Subcutaneous abdominal adipose tissue (tissue), 5 donors: ENCODE results near the gene STRAP.
A peak's percentile ranks its signal among the peaks of the same experiment; 100 is the strongest.

Source experiments
- H3K27ac ChIP-seq: one replicate; pipeline ENCODE4 v1.7.0; 2013; ENCODE audit warnings: low read depth, mild to moderate bottlenecking, inconsistent platforms, low read length, moderate library complexity
- H3K27me3 ChIP-seq, 5 donors: one replicate each; pipeline ENCODE4 v1.7.0; 2013; ENCODE audit warnings: low read length in 5 of 5, inconsistent platforms in 1 of 5; ENCODE audit not compliant: control insufficient read depth in 5 of 5, insufficient read depth in 4 of 5
- H3K36me3 ChIP-seq, 5 donors: one replicate each; pipeline ENCODE4 v1.7.0; 2013; ENCODE audit warnings: low read length in 5 of 5; ENCODE audit not compliant: control insufficient read depth in 5 of 5, insufficient read depth in 5 of 5
- H3K4me1 ChIP-seq, 5 donors: one replicate each; pipeline ENCODE4 v1.7.0; 2013; ENCODE audit warnings: low read length in 5 of 5, mild to moderate bottlenecking in 3 of 5, moderate library complexity in 1 of 5; ENCODE audit not compliant: control insufficient read depth in 5 of 5, insufficient read depth in 5 of 5
- H3K4me3 ChIP-seq, 5 donors: one replicate each; pipeline ENCODE4 v1.7.0; 2013; ENCODE audit warnings: low read length in 5 of 5, low read depth in 1 of 5
- H3K9ac ChIP-seq, 5 donors: one replicate each; pipeline ENCODE4 v1.7.0; 2013; ENCODE audit warnings: low read length in 5 of 5, mild to moderate bottlenecking in 4 of 5, moderate library complexity in 3 of 5
- H3K9me3 ChIP-seq, 5 donors: one replicate each; pipeline ENCODE4 v1.7.0; 2013; ENCODE audit warnings: low read length in 5 of 5; ENCODE audit not compliant: control insufficient read depth in 5 of 5
- donor health status: healthy.
- donor health status: healthy.
- donor health status: healthy.
- donor health status: healthy.
- donor health status: healthy.

Gene STRAP

DNA sequence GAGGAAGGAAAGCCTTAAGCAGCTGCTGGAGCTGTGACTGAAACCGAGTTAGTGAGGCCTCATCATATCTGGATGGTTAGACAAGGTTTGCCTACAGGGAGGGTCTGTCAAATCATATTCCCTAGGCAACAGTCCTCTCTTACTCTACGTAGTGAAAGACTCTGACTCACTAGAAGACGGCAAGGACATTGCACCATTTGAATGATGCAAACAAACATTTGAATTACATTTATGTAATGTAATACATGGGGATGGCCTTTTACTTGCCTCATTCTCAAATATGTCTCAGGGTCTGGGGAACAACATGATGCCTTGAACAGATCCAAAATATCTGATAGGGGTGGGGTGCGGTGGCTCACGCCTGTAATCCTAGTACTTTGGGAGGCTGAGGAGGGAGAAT is 29.8 kb upstream of the STRAP start:
- no peaks in the 10 kb centered on the region for H3K27me3 ChIP-seq
- no peaks in the 10 kb centered on the region for H3K36me3 ChIP-seq
- H3K9ac ChIP-seq: no peak overlapping the region
- peaks cover 0 to 17% (median 7%) of the 10 kb centered on the region in 5 donors for H3K4me1 ChIP-seq
- H3K9me3 ChIP-seq: no peaks in the 10 kb centered on the region
- no peak overlapping the region for H3K4me3 ChIP-seq
- H3K27ac ChIP-seq: no peak overlapping the region

DNA sequence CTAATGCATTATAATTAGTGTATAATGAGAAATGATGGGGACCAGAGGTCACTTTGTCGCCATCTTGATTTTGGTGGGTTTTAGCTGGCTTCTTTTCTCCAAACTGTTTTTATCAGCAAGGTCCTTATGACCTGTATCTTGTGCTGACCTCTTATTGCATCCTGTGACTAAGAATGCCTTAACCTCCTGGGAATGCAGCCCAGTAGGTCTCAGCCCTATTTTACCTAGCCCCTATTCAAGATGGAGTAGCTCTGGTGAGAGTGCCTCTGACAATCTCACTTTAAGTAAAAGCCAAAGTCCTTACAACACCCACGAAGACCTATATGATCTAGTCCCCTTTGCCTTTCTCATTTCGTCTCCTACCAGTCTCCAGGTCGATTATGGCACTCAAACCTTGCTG is 28.3 kb upstream of the STRAP start:
- Histone ChIP-seq H3K27me3 (no peaks in the 10 kb centered on the region), H3K36me3 (no peaks in the 10 kb centered on the region), H3K27ac (no peak overlapping the region), H3K9me3 (no peaks in the 10 kb centered on the region), H3K9ac (no peak overlapping the region), H3K4me1 (peaks cover 0 to 16% (median 7%) of the 10 kb centered on the region in 5 donors), H3K4me3 (no peak overlapping the region)

DNA sequence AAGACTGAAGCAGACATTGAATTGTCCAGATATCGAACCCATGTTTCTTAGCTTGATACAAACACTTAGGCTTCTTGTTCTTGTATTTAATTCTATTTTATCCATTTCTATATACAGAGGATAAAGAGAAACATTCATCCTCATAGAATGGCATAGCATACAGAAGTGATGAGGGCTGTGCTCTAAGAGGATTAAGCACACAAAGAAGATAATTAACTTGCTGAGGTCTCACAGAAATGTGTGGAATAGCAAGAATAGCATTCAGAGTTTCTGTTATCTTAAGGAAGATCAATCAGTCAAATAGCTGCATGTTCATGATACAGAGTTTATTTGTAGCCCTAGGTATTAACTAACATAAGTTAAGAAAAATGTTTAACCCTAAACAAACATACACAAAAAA is 27.3 kb upstream of the STRAP start:
- no peak overlapping the region for H3K4me3 ChIP-seq
- H3K9me3 ChIP-seq: no peaks in the 10 kb centered on the region
- H3K36me3 ChIP-seq: no peaks in the 10 kb centered on the region
- H3K27ac ChIP-seq: peak overlapping the region; percentile 55
- H3K9ac ChIP-seq: no peak overlapping the region
- no peaks in the 10 kb centered on the region for H3K27me3 ChIP-seq
- peaks cover 0 to 24% (median 12%) of the 10 kb centered on the region in 5 donors for H3K4me1 ChIP-seq

DNA sequence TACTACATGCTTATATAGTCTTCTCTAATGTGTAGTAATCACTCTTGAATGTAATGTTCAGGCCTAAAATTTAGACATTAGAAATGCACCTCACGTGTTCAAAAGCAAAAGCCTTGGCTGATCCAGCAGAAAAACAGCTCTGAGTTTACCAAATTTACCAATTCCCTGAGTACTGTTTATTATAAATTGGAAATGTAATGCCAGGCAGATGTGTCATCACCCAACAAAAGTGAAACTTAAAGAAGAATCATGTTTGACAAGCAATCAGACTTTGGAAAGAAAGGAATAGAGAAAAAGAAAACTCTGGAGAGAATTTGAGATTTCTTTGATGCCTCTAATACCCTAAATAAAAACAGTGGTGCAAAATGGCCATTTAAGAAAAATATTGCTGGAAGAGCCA is 26.5 kb upstream of the STRAP start:
- Histone ChIP-seq H3K27ac (peak overlapping the region; percentile 55), H3K4me3 (no peak overlapping the region), H3K9ac (peak overlapping the region in 2 of 5 donors; percentile 35), H3K9me3 (no peaks in the 10 kb centered on the region), H3K36me3 (no peaks in the 10 kb centered on the region), H3K27me3 (no peaks in the 10 kb centered on the region), H3K4me1 (peaks cover 0 to 26% (median 12%) of the 10 kb centered on the region in 5 donors)

DNA sequence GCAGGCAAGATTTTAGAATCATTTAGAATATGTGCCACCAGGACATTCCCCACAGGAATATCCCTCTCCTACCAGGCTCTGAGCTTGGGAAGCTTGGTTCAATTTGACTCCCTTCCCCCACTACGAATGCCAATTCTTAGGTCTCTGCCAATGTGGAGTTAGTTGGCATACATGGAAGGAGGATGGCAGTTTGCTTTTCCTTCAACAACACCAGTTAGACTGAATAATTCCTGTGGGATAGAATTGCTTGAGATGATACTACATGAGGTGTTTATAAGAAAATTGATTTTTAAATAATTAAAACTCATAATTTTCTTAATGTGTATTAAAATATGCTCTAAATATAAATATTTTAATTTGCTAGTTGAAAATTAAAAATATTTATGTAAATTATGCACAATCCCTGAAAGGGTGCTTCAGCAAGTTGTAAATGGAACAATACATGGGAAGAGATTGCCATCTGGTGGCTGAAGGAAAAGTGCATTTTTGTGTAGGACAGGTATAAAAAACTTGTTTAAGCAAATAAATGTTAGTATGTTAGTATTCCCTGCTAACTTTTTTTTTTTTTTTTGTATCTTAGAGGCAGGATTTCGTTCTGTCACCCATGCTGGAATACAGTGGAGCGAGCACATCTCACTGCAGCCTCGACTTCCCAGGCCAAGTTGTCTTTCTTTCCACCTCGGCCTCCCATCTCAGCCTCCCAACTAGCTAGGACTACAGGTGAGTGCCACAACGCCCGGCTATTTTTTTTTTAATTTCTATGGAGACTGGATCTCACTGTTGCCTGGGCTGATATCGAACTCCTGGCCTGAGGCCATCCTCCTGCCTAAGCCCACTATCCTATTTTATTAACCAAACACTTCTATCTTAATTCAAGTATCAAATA is 25.8 kb upstream of the STRAP start:
- H3K27ac ChIP-seq: peak overlapping the region; percentile 55
- no peaks in the 10 kb centered on the region for H3K9me3 ChIP-seq
- peaks cover 0 to 33% (median 16%) of the 10 kb centered on the region in 5 donors for H3K4me1 ChIP-seq
- H3K4me3 ChIP-seq: no peak overlapping the region
- H3K36me3 ChIP-seq: no peaks in the 10 kb centered on the region
- H3K27me3 ChIP-seq: no peaks in the 10 kb centered on the region
- peak overlapping the region in 2 of 5 donors; percentile 35 for H3K9ac ChIP-seq

DNA sequence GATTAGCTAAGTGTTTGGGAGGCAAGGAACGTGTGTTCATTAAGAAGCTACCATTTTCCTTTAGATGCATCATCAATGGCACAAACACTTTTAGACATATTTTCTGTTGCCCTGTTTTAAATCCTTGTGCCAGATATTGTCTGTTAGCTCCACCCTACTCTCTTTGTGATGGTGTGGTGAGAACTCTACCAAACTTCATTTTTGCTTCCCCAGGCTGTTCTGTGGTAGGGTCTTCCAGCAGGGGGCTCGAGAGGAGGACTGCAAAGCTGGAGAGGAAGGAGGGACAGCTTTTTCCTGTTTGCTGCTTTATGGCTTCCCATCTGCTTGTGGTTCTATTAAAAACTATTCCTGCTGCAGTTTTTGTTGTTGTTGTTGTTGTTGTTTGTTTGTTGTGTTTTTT is 23.8 kb upstream of the STRAP start:
- no peaks in the 10 kb centered on the region for H3K9me3 ChIP-seq
- H3K9ac ChIP-seq: peak overlapping the region in 1 of 5 donors; percentile 20

DNA sequence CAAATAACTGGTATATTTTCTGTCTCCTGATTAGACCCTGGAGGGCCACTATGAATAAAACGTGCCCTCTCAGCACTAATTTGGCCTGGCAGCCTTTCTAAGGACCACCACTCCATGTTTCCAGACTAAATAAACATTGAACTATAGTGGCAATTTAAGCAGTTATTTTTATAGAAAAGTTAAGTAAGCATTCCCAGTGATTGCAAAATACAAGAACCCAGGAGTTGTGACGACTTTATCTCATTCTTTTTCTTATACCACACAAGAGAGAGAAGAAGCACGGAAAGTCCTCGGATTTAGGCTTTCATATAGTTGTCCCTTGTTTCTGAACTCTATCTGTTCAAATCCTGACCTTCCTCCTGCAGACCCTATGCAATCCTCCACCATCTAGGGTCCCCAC is 23.1 kb upstream of the STRAP start:
- peak overlapping the region in 3 of 5 donors; percentile 44 to 55 (median 50) for H3K4me3 ChIP-seq
- peaks cover 0 to 53% (median 26%) of the 10 kb centered on the region in 5 donors for H3K4me1 ChIP-seq
- H3K27ac ChIP-seq: peak overlapping the region; percentile 54
- no peaks in the 10 kb centered on the region for H3K27me3 ChIP-seq
- no peaks in the 10 kb centered on the region for H3K36me3 ChIP-seq
- no peaks in the 10 kb centered on the region for H3K9me3 ChIP-seq
- peak overlapping the region in 2 of 5 donors; percentile 20 to 24 for H3K9ac ChIP-seq

More for the DNA sequence above, 23.8 kb upstream of the STRAP start:
- H3K4me3 ChIP-seq: no peak overlapping the region
- no peak overlapping the region for H3K27ac ChIP-seq
- H3K4me1 ChIP-seq: peaks cover 0 to 53% (median 26%) of the 10 kb centered on the region in 5 donors
- no peaks in the 10 kb centered on the region for H3K36me3 ChIP-seq
- no peaks in the 10 kb centered on the region for H3K27me3 ChIP-seq

DNA sequence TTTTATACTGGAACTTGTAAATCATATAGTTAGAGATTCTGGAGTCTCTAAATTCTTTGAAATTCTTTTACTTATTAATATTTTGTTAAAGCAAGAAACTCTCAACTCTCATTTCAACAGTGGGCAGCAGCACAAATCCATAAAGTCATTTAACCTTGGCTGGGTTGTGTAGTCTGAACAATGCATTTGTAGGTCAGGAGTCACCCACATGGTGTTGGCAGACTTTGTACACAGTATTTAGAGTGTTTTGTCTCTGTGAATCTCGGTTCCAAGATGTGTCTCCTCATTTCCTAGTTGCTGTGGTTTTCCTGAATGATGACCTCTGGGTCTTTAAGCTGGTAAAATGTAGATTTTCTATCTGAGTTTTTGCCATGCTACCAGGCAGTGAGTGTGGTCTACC is 20.8 kb upstream of the STRAP start:
- Histone ChIP-seq H3K36me3 (no peaks in the 10 kb centered on the region), H3K27ac (peak overlapping the region; percentile 47), H3K27me3 (no peaks in the 10 kb centered on the region), H3K9me3 (no peaks in the 10 kb centered on the region), H3K4me1 (peaks cover 0 to 42% (median 19%) of the 10 kb centered on the region in 5 donors), H3K9ac (no peak overlapping the region), H3K4me3 (peak overlapping the region in 1 of 5 donors; percentile 28)

DNA sequence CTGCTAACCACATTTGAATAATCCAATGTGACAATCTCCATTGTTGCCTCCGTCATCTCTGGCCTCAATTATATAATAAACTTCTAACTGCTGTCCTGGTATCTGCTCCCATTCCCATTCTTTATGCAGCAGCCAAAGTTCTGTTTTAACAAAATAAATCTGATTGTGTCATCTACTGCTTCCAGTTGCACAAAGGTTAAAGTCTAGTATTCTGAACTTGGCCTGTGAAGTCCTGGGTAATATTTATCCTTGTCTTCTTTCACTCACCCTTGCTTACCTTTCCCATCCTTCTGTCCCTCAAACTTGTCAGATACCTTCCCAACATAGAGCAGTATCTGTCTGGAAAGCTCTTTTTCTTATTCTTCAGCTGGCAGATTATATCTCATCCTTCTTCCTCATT is 19.3 kb upstream of the STRAP start:
- H3K36me3 ChIP-seq: no peaks in the 10 kb centered on the region
- H3K4me1 ChIP-seq: peaks cover 0 to 42% (median 19%) of the 10 kb centered on the region in 5 donors
- no peak overlapping the region for H3K27ac ChIP-seq
- no peaks in the 10 kb centered on the region for H3K9me3 ChIP-seq
- no peak overlapping the region for H3K9ac ChIP-seq
- no peak overlapping the region for H3K4me3 ChIP-seq
- H3K27me3 ChIP-seq: no peaks in the 10 kb centered on the region

DNA sequence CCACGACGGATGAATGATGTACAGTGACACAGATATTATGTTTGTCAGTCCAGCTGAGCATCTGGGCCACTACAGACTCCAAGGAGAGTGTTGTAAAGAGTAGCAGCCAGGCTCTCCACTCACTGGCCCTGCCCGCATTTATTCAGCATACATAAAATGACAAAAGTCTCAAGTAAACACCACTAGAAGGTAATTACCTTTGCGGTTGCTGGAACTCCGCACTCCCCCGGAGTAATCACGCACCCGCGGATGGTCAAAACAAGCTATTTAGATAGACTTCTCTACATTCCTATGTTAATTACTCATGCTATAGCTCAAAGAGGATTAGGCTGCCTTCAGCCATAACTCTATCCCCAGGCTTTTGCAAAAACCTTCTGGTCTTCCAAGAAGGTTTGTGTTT is 18.8 kb upstream of the STRAP start:
- Histone ChIP-seq H3K4me1 (peaks cover 0 to 42% (median 19%) of the 10 kb centered on the region in 5 donors), H3K27ac (no peak overlapping the region), H3K36me3 (no peaks in the 10 kb centered on the region), H3K4me3 (no peak overlapping the region), H3K9ac (no peak overlapping the region), H3K27me3 (no peaks in the 10 kb centered on the region), H3K9me3 (no peaks in the 10 kb centered on the region)
